GM19324 (cell line): ENCODE results near the gene ROBO4.

Experiments used
- ATAC-seq: cut with Tn5 transposase; IDR thresholded peaks from one replicate; pipeline ENCODE4 v1.9.1; 2021; ENCODE audit warnings: mild to moderate bottlenecking, moderate library complexity; ENCODE audit not compliant: unreplicated experiment, low FRiP score

Gene ROBO4

GRCh38 chr11:124891373-124891861 lies 6.2 kb downstream of the ROBO4 start:
- no peak for ATAC-seq

- ATAC-seq = no peak
Observed at GRCh38 chr11:124890683-124891372, 6.8 kb downstream of the ROBO4 start.

GRCh38 chr11:124890151-124890550 lies 7.5 kb downstream of the ROBO4 start:
- ATAC-seq = no peak

GRCh38 chr11:124889191-124890091 lies 8.2 kb downstream of the ROBO4 start:
- ATAC-seq = no peak

GRCh38 chr11:124887667-124888013 lies 10.0 kb downstream of the ROBO4 start:
- ATAC-seq = no peak

- no peak for ATAC-seq
Observed at GRCh38 chr11:124886978-124887666, 10.5 kb downstream of the ROBO4 start.

- ATAC-seq = no peak
Observed at GRCh38 chr11:124886476-124886875, 11.2 kb downstream of the ROBO4 start.

- no peak for ATAC-seq
Observed at GRCh38 chr11:124884869-124885479, 12.7 kb downstream of the ROBO4 start.

- ATAC-seq = no peak
Observed at GRCh38 chr11:124884340-124884739, 13.3 kb downstream of the ROBO4 start.

GRCh38 chr11:124882339-124883071 lies 15.2 kb downstream of the ROBO4 start:
- no peak for ATAC-seq

- ATAC-seq = no peak
Observed at GRCh38 chr11:124880958-124881357, 16.7 kb downstream of the ROBO4 start.

GRCh38 chr11:124880290-124880611 lies 17.4 kb downstream of the ROBO4 start:
- ATAC-seq = no peak

- no peak for ATAC-seq
Observed at GRCh38 chr11:124879493-124880289, 18.0 kb downstream of the ROBO4 start.

GRCh38 chr11:124878759-124879492 lies 18.7 kb downstream of the ROBO4 start:
- no peak for ATAC-seq

GRCh38 chr11:124877910-124878758 lies 19.5 kb downstream of the ROBO4 start:
- no peak for ATAC-seq

GRCh38 chr11:124877631-124877909 lies 20.1 kb downstream of the ROBO4 start:
- ATAC-seq = no peak

GRCh38 chr11:124876818-124877630 lies 20.6 kb downstream of the ROBO4 start:
- ATAC-seq = no peak
